GM12878 (cell line): ENCODE data around the gene PKHD1. TPM values are rescaled to one million over a fixed set of nuclear protein-coding genes. Genes with fewer than 3 reads are reported as not detected.

ENCODE experiments used
- ATAC-seq: fragments of 200-7000 bp; cut with Tn5 transposase; 3 replicates; pipeline ENCODE4 v1.9.1; 2020; ENCODE audit warnings: mild to moderate bottlenecking, moderate library complexity
- BruUV-seq: library from RNA; stranded (reverse); fragments of 400-500 nt; replicated peaks from 2 replicates; lab custom pipeline; 2021; lab: Mats Ljungman, UMichigan
- CTCF ChIA-PET: fragments of 300-600 bp; sonication (Branson Sonifier 250); formaldehyde crosslinking; extraction: SDS; loops from one replicate; lab custom pipeline; 2021; ENCODE audit warnings: inconsistent platforms; lab: Yijun Ruan, JAX
- POLR2A ChIA-PET: fragments of 350-600 bp; formaldehyde crosslinking; extraction: SDS; loops from one replicate; lab custom pipeline; 2021; ENCODE audit warnings: inconsistent platforms; lab: Charles Lee
- RAD21 ChIA-PET: fragments of 300-600 bp; sonication (Branson Sonifier 250); formaldehyde crosslinking; loops from one replicate; lab custom pipeline; 2023; ENCODE audit warnings: antibody characterized with exemption; ENCODE audit not compliant: unreplicated experiment; lab: Charles Lee
- SMC1A ChIA-PET: fragments of 300-600 bp; sonication (Branson Sonifier 250); formaldehyde crosslinking; loops from one replicate; lab custom pipeline; 2023; ENCODE audit not compliant: unreplicated experiment, uncharacterized antibody; lab: Charles Lee
- DNase-seq: peaks from one replicate; pipeline ENCODE4 v3.0.0-alpha.2; 2011; ENCODE audit warnings: low read depth, low spot score
- FAIRE-seq: peaks from 3 replicates; lab custom pipeline; 2011; peaks lifted over from hg19 to GRCh38; lab: Jason Lieb, UNC
- H2AFZ ChIP-seq: 2 replicates; pipeline ENCODE4 v1.6.0; 2011; ENCODE audit warnings: low read depth, low read length, control low read depth; ENCODE audit not compliant: control insufficient read depth
- H3K27ac ChIP-seq: 2 replicates; pipeline ENCODE4 v1.5.1; 2011; ENCODE audit warnings: control low read depth; ENCODE audit not compliant: control insufficient read depth, insufficient read depth
- H3K27me3 ChIP-seq, 2 experiments: replicated peaks in 1 of 2; 2 replicates each; pipeline versions ENCODE4 v1.6.0 to v1.6.1; 2011; ENCODE audit warnings: low read length in 1 of 2; ENCODE audit not compliant: control insufficient read depth in 2 of 2, insufficient read depth in 2 of 2
- H3K36me3 ChIP-seq, 2 experiments: 2 replicates each; pipeline ENCODE4 v1.5.1; 2011; ENCODE audit warnings: low read length in 1 of 2; ENCODE audit not compliant: control insufficient read depth in 2 of 2, insufficient read depth in 2 of 2
- H3K4me1 ChIP-seq: 2 replicates; pipeline ENCODE4 v1.6.1; 2011; ENCODE audit warnings: mild to moderate bottlenecking, low read length, moderate library complexity, mixed read lengths; ENCODE audit not compliant: control insufficient read depth, insufficient read depth
- H3K4me2 ChIP-seq: 2 replicates; pipeline ENCODE4 v1.6.0; 2011; ENCODE audit warnings: control low read depth; ENCODE audit not compliant: control insufficient read depth, insufficient read depth
- H3K4me3 ChIP-seq: fragments of 200-600 bp; sonication (generic); 2 replicates; pipeline ENCODE4 v1.5.1; 2016
- H3K79me2 ChIP-seq: 2 replicates; pipeline ENCODE4 v1.6.0; 2011; ENCODE audit warnings: low read length; ENCODE audit not compliant: control insufficient read depth, insufficient read depth
- H3K9ac ChIP-seq: 2 replicates; pipeline ENCODE4 v1.8.0; 2011; ENCODE audit warnings: low read length, control low read depth, mixed read lengths; ENCODE audit not compliant: control insufficient read depth, insufficient read depth
- H3K9me3 ChIP-seq: replicated peaks from 3 replicates; pipeline ENCODE4 v1.5.1; 2011; ENCODE audit warnings: mild to moderate bottlenecking, low read length; ENCODE audit not compliant: control insufficient read depth, insufficient read depth
- H4K20me1 ChIP-seq: 2 replicates; pipeline ENCODE4 v1.6.0; 2011; ENCODE audit not compliant: control insufficient read depth, insufficient read depth
- POLR2AphosphoS2 ChIP-seq: IDR thresholded peaks from 2 replicates; pipeline ENCODE4 v1.6.1; 2011; ENCODE audit warnings: low read depth, mild to moderate bottlenecking, low read length, improper control_type of control experiment, moderate library complexity
- RBBP5 ChIP-seq: fragments of 200-600 bp; sonication (generic); conservative IDR thresholded peaks from 2 replicates; pipeline ENCODE4 v1.6.1; 2016
- REST ChIP-seq: IDR thresholded peaks from 2 replicates; pipeline ENCODE4 v1.6.1; 2012; ENCODE audit warnings: mild to moderate bottlenecking, low read depth, low read length
- USF2 ChIP-seq: IDR thresholded peaks from 2 replicates; pipeline ENCODE4 v1.6.1; 2011; ENCODE audit warnings: low read depth, low read length, improper control_type of control experiment, borderline replicate concordance
- WGBS: methylation state at CpG from one replicate; pipeline ENCODE4 v1.1.6; 2016; ENCODE audit warnings: low lambda C conversion rate; ENCODE audit not compliant: insufficient replicate concordance, insufficient coverage; ENCODE audit errors: missing lambda C conversion rate; 5-methylcytosine and 5-hydroxymethylcytosine counted together
- in situ Hi-C: fragments of 300-500 bp; cut with MboI; formaldehyde crosslinking; loops from 9 replicates; pipeline ENCODE4 v1.14.3; 2018; ENCODE audit warnings: mixed read lengths
- intact Hi-C: fragments of 100-400 bp; cut with micrococcal nuclease; formaldehyde crosslinking; loops from one replicate; pipeline ENCODE4 v1.14.2; 2022; ENCODE audit not compliant: unreplicated experiment
- polyA plus RNA-seq, 11 experiments: library from polyadenylated mRNA; depleted of rRNA in 4 of 11; unstranded in 6 of 11; stranded (reverse) in 5 of 11; fragments of >200 nt; fragmentation: Nextera tagmentation in 4 of 11; fragmentation: Illumina TruSeq in 1 of 11; extraction: Ambion mirVana in 4 of 11; extraction: Trizol in 1 of 11; gene quantifications; 1 replicate in 1 of 11; 2 replicates in 10 of 11; pipeline versions ENCODE4 v1.2.1 to v1.2.3, GENCODE V29; 2011 to 2016; ENCODE audit warnings: inconsistent platforms in 2 of 11, missing spikeins in 2 of 11, low read depth in 1 of 11
- total RNA-seq, 4 experiments: library from RNA; depleted of rRNA in 3 of 4; stranded (reverse); fragments of >200 nt in 3 of 4; fragmentation: Illumina TruSeq in 1 of 4; extraction: Trizol in 1 of 4; gene quantifications; 2 replicates each; pipeline versions ENCODE4 v1.2.1 to v1.2.3, GENCODE V29; 2013 to 2021

Gene PKHD1
- total and polyA plus RNA-seq, 10 of the 15 experiments (the other 5 are each of a cell fraction or from before 2014, with no cell fraction given): under 0.01 to 0.90 (median 0.02) TPM; not detected in 1

- RAD21 ChIA-PET: no interaction called here
- SMC1A ChIA-PET: interaction anchor here (0.9 to 1.2 kb wide), 3 partner anchors 9 to 63 kb away, joined by 3 to 5 read pairs (median 3); no protein-coding TSS in a partner anchor
- in situ Hi-C loops: no loop called here
- H3K27me3 ChIP-seq: no peaks in the 10 kb centered on the region
- peaks cover 14% of the 10 kb centered on the region for H3K4me1 ChIP-seq
- no peak overlapping the region for H2AFZ ChIP-seq
- H3K4me3 ChIP-seq: no peak overlapping the region
- no peak for ATAC-seq
- DNase-seq: no peak
- H3K4me2 ChIP-seq: no peak overlapping the region
- no peaks in the 10 kb centered on the region for H4K20me1 ChIP-seq
- no peaks in the 10 kb centered on the region for H3K36me3 ChIP-seq
- FAIRE-seq: no peak
- POLR2A ChIA-PET: no interaction called here
- WGBS: 71% methylated on average over 3 of the region's 3 CpGs
- no peak overlapping the region for H3K27ac ChIP-seq
- H3K9ac ChIP-seq: no peak overlapping the region
- no peaks in the 10 kb centered on the region for H3K79me2 ChIP-seq
- CTCF ChIA-PET: interaction anchor here (0.6 to 1.1 kb wide), 2 partner anchors 18 to 33 kb away, joined by 3 read pairs; no protein-coding TSS in a partner anchor
- H3K9me3 ChIP-seq: peaks cover 1% of the 10 kb centered on the region; the same call in 2 of the 3 replicates
- BruUV-seq: no TSS peak
- TF ChIP-seq POLR2AphosphoS2 (no peak), REST (no peak), RBBP5 (no peak), USF2 (no peak)
- TF ChIP-seq, all 136 proteins: peak for 0
- intact Hi-C loops: no loop called here
Measured at GRCh38 chr6:51992876-51993275, 94.5 kb downstream of the PKHD1 start.
